HL-60 (cell line): ENCODE data around the gene RER1.

Experiments used
- CTCF ChIP-seq: IDR thresholded peaks from one replicate; pipeline ENCODE4 v1.5.1; 2011; ENCODE audit warnings: low read length, control low read depth, inconsistent platforms; ENCODE audit not compliant: insufficient read depth
- POLR2AphosphoS5 ChIP-seq: IDR thresholded peaks from 2 replicates; pipeline ENCODE4 v1.6.1; 2012; ENCODE audit warnings: low read depth

GRCh38 chr1:2391041-2391930 is at the start of gene RER1, which contains the start of gene MORN1:
- TF ChIP-seq CTCF (no peak), POLR2AphosphoS5 (no peak; the same call in 1 of the 2 replicates)
